H9 (cell line): ENCODE measurements around the gene ANKZF1. TPM values are rescaled to one million over a fixed set of nuclear protein-coding genes. Genes with fewer than 3 reads are reported as not detected.

Source experiments
- DNase-seq: peaks from one replicate; pipeline ENCODE4 v3.0.0-alpha.2; 2017
- H2AFZ ChIP-seq: one replicate; pipeline ENCODE4 v1.6.1; 2013; ENCODE audit warnings: mild to moderate bottlenecking, low read length, control low read depth, moderate library complexity
- H2AK5ac ChIP-seq: 2 replicates; pipeline ENCODE4 v1.6.1; 2013; ENCODE audit warnings: low read length, control low read depth, mixed read lengths; ENCODE audit not compliant: insufficient read length
- H2BK120ac ChIP-seq: one replicate; pipeline ENCODE4 v1.6.1; 2013; ENCODE audit warnings: low read depth, mild to moderate bottlenecking, low read length, control low read depth, inconsistent platforms; ENCODE audit not compliant: poor library complexity, severe bottlenecking
- H2BK12ac ChIP-seq: 2 replicates; pipeline ENCODE4 v1.6.1; 2013; ENCODE audit warnings: low read length, control low read depth, mixed read lengths, low read depth; ENCODE audit not compliant: insufficient read length
- H2BK15ac ChIP-seq: 2 replicates; pipeline ENCODE4 v1.6.1; 2013; ENCODE audit warnings: low read depth, low read length, control low read depth
- H2BK20ac ChIP-seq: one replicate; pipeline ENCODE4 v1.6.1; 2013; ENCODE audit warnings: low read depth, mild to moderate bottlenecking, low read length, control low read depth, inconsistent platforms; ENCODE audit not compliant: poor library complexity, severe bottlenecking
- H2BK5ac ChIP-seq: 2 replicates; pipeline ENCODE4 v1.6.1; 2013; ENCODE audit warnings: low read length, control low read depth, mixed read lengths; ENCODE audit not compliant: insufficient read length
- H3K14ac ChIP-seq: 2 replicates; pipeline ENCODE4 v1.6.1; 2013; ENCODE audit warnings: low read length, control low read depth; ENCODE audit not compliant: insufficient read depth
- H3K18ac ChIP-seq: 2 replicates; pipeline ENCODE4 v1.6.1; 2013; ENCODE audit warnings: low read depth, mild to moderate bottlenecking, mixed read lengths, low read length, control low read depth; ENCODE audit not compliant: insufficient read length
- H3K23ac ChIP-seq: 2 replicates; pipeline ENCODE4 v1.6.1; 2013; ENCODE audit warnings: low read length, control low read depth, mixed read lengths, low read depth; ENCODE audit not compliant: insufficient read length
- H3K23me2 ChIP-seq: 2 replicates; pipeline ENCODE4 v1.6.1; 2013; ENCODE audit warnings: low read depth, mild to moderate bottlenecking, mixed read lengths, low read length, control low read depth; ENCODE audit not compliant: insufficient read length, poor library complexity, severe bottlenecking
- H3K27ac ChIP-seq: 2 replicates; pipeline ENCODE4 v1.5.1; 2013; ENCODE audit warnings: low read length, control low read depth, mixed read lengths, low read depth; ENCODE audit not compliant: insufficient read length
- H3K27me3 ChIP-seq: 2 replicates; pipeline ENCODE4 v1.6.1; 2013; ENCODE audit warnings: low read length, control low read depth, inconsistent platforms; ENCODE audit not compliant: insufficient read depth
- H3K4ac ChIP-seq: 2 replicates; pipeline ENCODE4 v1.6.1; 2013; ENCODE audit warnings: low read depth, mild to moderate bottlenecking, control low read depth, inconsistent platforms, low read length, moderate library complexity
- H3K4me1 ChIP-seq: 2 replicates; pipeline ENCODE4 v1.6.1; 2013; ENCODE audit warnings: low read length, control low read depth, inconsistent platforms; ENCODE audit not compliant: insufficient read depth
- H3K4me2 ChIP-seq: 2 replicates; pipeline ENCODE4 v1.6.1; 2013; ENCODE audit warnings: low read length, control low read depth, mixed read lengths; ENCODE audit not compliant: insufficient read length, insufficient read depth
- H3K56ac ChIP-seq: 2 replicates; pipeline ENCODE4 v1.6.1; 2013; ENCODE audit warnings: low read depth, mild to moderate bottlenecking, mixed read lengths, low read length, control low read depth; ENCODE audit not compliant: insufficient read length
- H3K79me1 ChIP-seq: 2 replicates; pipeline ENCODE4 v1.6.1; 2013; ENCODE audit warnings: low read depth, mild to moderate bottlenecking, moderate library complexity, low read length, control low read depth, inconsistent platforms; ENCODE audit not compliant: insufficient read depth, poor library complexity, severe bottlenecking
- H3K79me2 ChIP-seq: 2 replicates; pipeline ENCODE4 v1.6.1; 2013; ENCODE audit warnings: low read length, control low read depth, inconsistent platforms; ENCODE audit not compliant: insufficient read depth
- H3K9ac ChIP-seq: 2 replicates; pipeline ENCODE4 v1.6.1; 2013; ENCODE audit warnings: low read length, control low read depth, mixed read lengths; ENCODE audit not compliant: insufficient read length; ENCODE audit errors: extremely low read depth
- H3K9me3 ChIP-seq: one replicate; pipeline ENCODE4 v1.6.1; 2013; ENCODE audit warnings: low read depth, low read length, inconsistent platforms; ENCODE audit not compliant: control insufficient read depth
- H3T11ph ChIP-seq: one replicate; pipeline ENCODE4 v1.6.1; 2013; ENCODE audit warnings: mild to moderate bottlenecking, low read length, control low read depth, inconsistent platforms
- H4K20me1 ChIP-seq: one replicate; pipeline ENCODE4 v1.6.1; 2013; ENCODE audit not compliant: control insufficient read depth, insufficient read length, insufficient read depth
- H4K5ac ChIP-seq: 2 replicates; pipeline ENCODE4 v1.6.1; 2013; ENCODE audit warnings: low read depth, mild to moderate bottlenecking, mixed read lengths, low read length, control low read depth; ENCODE audit not compliant: insufficient read length
- H4K8ac ChIP-seq: replicated peaks from 2 replicates; pipeline ENCODE4 v1.6.1; 2013; ENCODE audit warnings: low read length, control low read depth, mixed read lengths, low read depth; ENCODE audit not compliant: insufficient read length
- H4K91ac ChIP-seq: 2 replicates; pipeline ENCODE4 v1.6.1; 2013; ENCODE audit warnings: low read depth, mild to moderate bottlenecking, moderate library complexity, mixed read lengths, low read length, control low read depth; ENCODE audit not compliant: insufficient read length
- H3K27ac Mint-ChIP-seq, 3 experiments: 2 replicates in 2 of 3; 3 replicates in 1 of 3; pipeline ENCODE4 v1.8.0; 2020 to 2021; ENCODE audit warnings: mixed read lengths in 3 of 3, mild to moderate bottlenecking in 1 of 3, moderate library complexity in 1 of 3
- H3K27me3 Mint-ChIP-seq: 2 replicates; pipeline ENCODE4 v1.8.0; 2021; ENCODE audit warnings: low read depth, mild to moderate bottlenecking, moderate library complexity, mixed read lengths
- H3K36me3 Mint-ChIP-seq, 3 experiments: 2 replicates in 2 of 3; 3 replicates in 1 of 3; pipeline ENCODE4 v1.8.0; 2020 to 2021; ENCODE audit warnings: low read depth in 3 of 3, mixed read lengths in 3 of 3; ENCODE audit not compliant: insufficient read depth in 1 of 3
- H3K4me1 Mint-ChIP-seq, 2 experiments: 2 replicates each; pipeline ENCODE4 v1.8.0; 2020; ENCODE audit warnings: mixed read lengths in 2 of 2
- H3K4me3 Mint-ChIP-seq, 2 experiments: 2 replicates in 1 of 2; 3 replicates in 1 of 2; pipeline ENCODE4 v1.8.0; 2020 to 2021; ENCODE audit warnings: mild to moderate bottlenecking in 2 of 2, mixed read lengths in 2 of 2, moderate library complexity in 1 of 2
- H3K9me3 Mint-ChIP-seq, 2 experiments: 2 replicates in 1 of 2; 3 replicates in 1 of 2; pipeline ENCODE4 v1.8.0; 2020; ENCODE audit warnings: mild to moderate bottlenecking in 2 of 2, mixed read lengths in 2 of 2, moderate library complexity in 1 of 2
- CTCF ChIP-seq: fragments of 200-600 bp; sonication (generic); conservative IDR thresholded peaks from 3 replicates; pipeline ENCODE4 v1.8.0; 2021; ENCODE audit warnings: antibody characterized with exemption, mild to moderate bottlenecking
- WGBS: extraction: QIAGEN DNeasy Blood & Tissue Kit; methylation state at CpG from one replicate; pipeline ENCODE4 v1.1.7; 2013; ENCODE audit warnings: missing lambda C conversion rate, low lambda C conversion rate, mixed read lengths; ENCODE audit not compliant: insufficient read length; ENCODE audit errors: extremely low coverage; 5-methylcytosine and 5-hydroxymethylcytosine counted together
- total RNA-seq: library from RNA; stranded (reverse); gene quantifications from 2 replicates; pipeline ENCODE4 v1.2.1, GENCODE V29; 2021

The ANKZF1 gene
- total RNA-seq, 1 experiment from 2014 or later = 55.4 TPM

- peaks cover 4% of the 10 kb centered on the region for H3K23me2 ChIP-seq
- no peaks in the 10 kb centered on the region for H3K9me3 ChIP-seq
- no CpG with 5 or more reads among the region's 17 CpGs for WGBS
- no peak overlapping the region for H4K8ac ChIP-seq
- H3K4ac ChIP-seq = no peak overlapping the region
- no peak overlapping the region for H3K9ac ChIP-seq
- H3T11ph ChIP-seq = no peak overlapping the region
- H2AK5ac ChIP-seq = no peak overlapping the region
- peak; percentile 22 for DNase-seq
- no peak overlapping the region for H2BK120ac ChIP-seq
- Mint-ChIP-seq H3K9me3 (peaks cover 3% of the 10 kb centered on the region in 2 experiments; a peak in 3 of 5 replicates), H3K36me3 (peaks cover 7 to 53% (median 42%) of the 10 kb centered on the region in 3 experiments), H3K4me3 (peak overlapping the region; percentile 83 to 88; a peak in 4 of 5 replicates), H3K4me1 (peaks cover 8 to 13% of the 10 kb centered on the region in 2 experiments), H3K27me3 (peaks cover 7% of the 10 kb centered on the region), H3K27ac (peak overlapping the region in 2 of 3 experiments; percentile 9 to 52; a peak in 2 of 7 replicates)
- H3K18ac ChIP-seq = no peak overlapping the region
- no peak overlapping the region for H2BK12ac ChIP-seq
- no peaks in the 10 kb centered on the region for H3K27me3 ChIP-seq
- H3K14ac ChIP-seq = no peak overlapping the region
- H2BK15ac ChIP-seq = no peak overlapping the region
- H4K20me1 ChIP-seq = no peaks in the 10 kb centered on the region
- no peak overlapping the region for H3K27ac ChIP-seq
- TF ChIP-seq CTCF = no peak
- H3K23ac ChIP-seq = no peak overlapping the region
- H4K5ac ChIP-seq = no peak overlapping the region
- no peaks in the 10 kb centered on the region for H3K79me1 ChIP-seq
- H2BK20ac ChIP-seq = no peak overlapping the region
- H2BK5ac ChIP-seq = no peak overlapping the region
- no peak overlapping the region for H4K91ac ChIP-seq
- H3K4me1 ChIP-seq = no peaks in the 10 kb centered on the region
- no peak overlapping the region for H3K56ac ChIP-seq
- H3K4me2 ChIP-seq = no peak overlapping the region
- no peak overlapping the region for H2AFZ ChIP-seq
- no peaks in the 10 kb centered on the region for H3K79me2 ChIP-seq
Measured at GRCh38 chr2:219207884-219208740, 21.5 kb upstream of the ANKZF1 start.
